ENCODE results near the gene ZNF385B.

ZNF385B gene

GRCh38 chr2:179574061-179574519 lies 287.3 kb downstream of the ZNF385B start:
- H3K4me3 ChIP-seq (ENCODE audit: low read depth, low read length): no peak overlapping the region
- DNase-seq: no peak
- H3K27ac ChIP-seq: no peak overlapping the region
- H3K9me3 ChIP-seq (ENCODE audit: severe bottlenecking): no peaks in the 10 kb centered on the region
- H3K36me3 ChIP-seq: no peaks in the 10 kb centered on the region
- H3K27me3 ChIP-seq (ENCODE audit: insufficient read depth, low read depth, severe bottlenecking): no peaks in the 10 kb centered on the region
- TF ChIP-seq CTCF (IDR thresholded peaks at IDR 0.05; ENCODE audit: low read depth, low read length): no peak

- Histone ChIP-seq H3K36me3 (no peaks in the 10 kb centered on the region), H3K27me3 (ENCODE audit: insufficient read depth, low read depth, severe bottlenecking) (no peaks in the 10 kb centered on the region), H3K27ac (no peak overlapping the region), H3K9me3 (ENCODE audit: severe bottlenecking) (no peaks in the 10 kb centered on the region), H3K4me3 (ENCODE audit: low read depth, low read length) (no peak overlapping the region)
- no peak for DNase-seq
- no peak for TF ChIP-seq CTCF (IDR thresholded peaks at IDR 0.05; ENCODE audit: low read depth, low read length)
Measured at GRCh38 chr2:179572544-179572943, 288.9 kb downstream of the ZNF385B start.

GRCh38 chr2:179571721-179572120 lies 289.7 kb downstream of the ZNF385B start:
- TF ChIP-seq CTCF (IDR thresholded peaks at IDR 0.05; ENCODE audit: low read depth, low read length): no peak

GRCh38 chr2:179571252-179571651 lies 290.2 kb downstream of the ZNF385B start:
- Histone ChIP-seq H3K27ac (no peak overlapping the region), H3K9me3 (ENCODE audit: severe bottlenecking) (no peaks in the 10 kb centered on the region), H3K4me3 (ENCODE audit: low read depth, low read length) (no peak overlapping the region), H3K27me3 (ENCODE audit: insufficient read depth, low read depth, severe bottlenecking) (no peaks in the 10 kb centered on the region), H3K36me3 (no peaks in the 10 kb centered on the region)
- TF ChIP-seq CTCF (IDR thresholded peaks at IDR 0.05; ENCODE audit: low read depth, low read length): no peak
- no peak for DNase-seq

More at GRCh38 chr2:179571721-179572120, 289.7 kb downstream of the ZNF385B start:
- no peaks in the 10 kb centered on the region for H3K9me3 ChIP-seq (ENCODE audit: severe bottlenecking)
- H3K27ac ChIP-seq: no peak overlapping the region
- no peaks in the 10 kb centered on the region for H3K36me3 ChIP-seq
- DNase-seq: no peak
- H3K27me3 ChIP-seq (ENCODE audit: insufficient read depth, low read depth, severe bottlenecking): no peaks in the 10 kb centered on the region
- H3K4me3 ChIP-seq (ENCODE audit: low read depth, low read length): no peak overlapping the region

- Histone ChIP-seq H3K4me3 (ENCODE audit: low read depth, low read length) (no peak overlapping the region), H3K36me3 (no peaks in the 10 kb centered on the region), H3K9me3 (ENCODE audit: severe bottlenecking) (no peaks in the 10 kb centered on the region), H3K27ac (no peak overlapping the region), H3K27me3 (ENCODE audit: insufficient read depth, low read depth, severe bottlenecking) (no peaks in the 10 kb centered on the region)
- no peak for DNase-seq
- no peak for TF ChIP-seq CTCF (IDR thresholded peaks at IDR 0.05; ENCODE audit: low read depth, low read length)
Measured at GRCh38 chr2:179569831-179570233, 291.6 kb downstream of the ZNF385B start.

- DNase-seq: no peak
- Histone ChIP-seq H3K27ac (no peak overlapping the region), H3K36me3 (no peaks in the 10 kb centered on the region), H3K4me3 (ENCODE audit: low read depth, low read length) (no peak overlapping the region), H3K27me3 (ENCODE audit: insufficient read depth, low read depth, severe bottlenecking) (no peaks in the 10 kb centered on the region), H3K9me3 (ENCODE audit: severe bottlenecking) (no peaks in the 10 kb centered on the region)
- no peak for TF ChIP-seq CTCF (IDR thresholded peaks at IDR 0.05; ENCODE audit: low read depth, low read length)
Measured at GRCh38 chr2:179565807-179566206, 295.6 kb downstream of the ZNF385B start.

Measured in WERI-Rb-1 (cell line).